GM19025 (cell line): Measurements from ENCODE around the gene NFE2.
"Not testable (repeated sequence)": the region's sequence is repeated elsewhere in the genome, so short reads cannot be mapped to it uniquely, and the experiment has no call there.

Source experiments
- ATAC-seq: cut with Tn5 transposase; IDR thresholded peaks from one replicate; pipeline ENCODE4 v1.9.1; 2021; ENCODE audit warnings: mild to moderate bottlenecking, low read depth, moderate library complexity; ENCODE audit not compliant: unreplicated experiment

The NFE2 gene

GRCh38 chr12:54300732-54301427 is at the start of gene NFE2:
Gene NFE2, minus strand, starts transcription at chr12:54301015. Its CDS starts 5,767 bp downstream, at chr12:54295248.
- ATAC-seq = no peak

DNA sequence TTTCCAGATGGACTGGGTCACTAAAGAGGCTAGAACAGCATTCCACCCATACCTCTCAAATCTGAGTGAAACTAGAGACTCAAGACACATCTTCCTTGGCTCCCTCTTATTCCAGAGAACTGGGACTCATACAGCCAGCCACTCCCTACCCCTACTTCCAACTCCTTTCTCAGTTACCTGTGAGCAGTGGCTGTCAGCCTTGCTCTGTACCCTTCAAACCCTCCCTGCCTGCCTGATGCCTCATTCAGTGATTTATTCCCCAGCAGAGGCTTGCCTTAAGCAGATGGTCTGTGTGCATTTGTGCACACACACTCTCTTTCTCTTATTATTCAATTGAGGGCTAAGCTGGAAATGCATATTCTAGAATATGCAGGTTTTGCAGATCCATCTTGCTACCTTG is 48.9 kb upstream of the NFE2 start:
- no peak for ATAC-seq

DNA sequence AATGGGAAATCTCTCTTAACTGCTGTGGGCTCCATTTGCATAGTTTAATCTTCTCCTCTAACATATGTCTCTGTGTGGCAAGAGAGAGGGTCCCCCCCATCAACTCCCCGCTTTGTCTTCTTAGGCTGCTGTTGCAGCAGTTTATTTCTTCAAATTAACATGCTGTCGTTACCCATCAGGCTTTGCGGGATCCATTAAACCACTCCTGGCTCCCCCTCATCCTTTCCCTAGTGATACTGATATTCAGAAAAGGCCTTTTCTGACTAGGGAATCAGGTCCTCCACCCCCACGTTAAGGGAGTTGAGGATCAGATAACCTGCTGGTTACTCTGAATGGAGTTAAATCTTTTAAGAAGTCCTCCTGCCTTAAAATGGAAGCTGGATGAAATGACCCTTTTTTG is 48.2 kb upstream of the NFE2 start:
- no peak for ATAC-seq

- ATAC-seq = no peak
These were observed 40.8 kb upstream of the NFE2 start for GRCh38 chr12:54341378-54342300.

DNA sequence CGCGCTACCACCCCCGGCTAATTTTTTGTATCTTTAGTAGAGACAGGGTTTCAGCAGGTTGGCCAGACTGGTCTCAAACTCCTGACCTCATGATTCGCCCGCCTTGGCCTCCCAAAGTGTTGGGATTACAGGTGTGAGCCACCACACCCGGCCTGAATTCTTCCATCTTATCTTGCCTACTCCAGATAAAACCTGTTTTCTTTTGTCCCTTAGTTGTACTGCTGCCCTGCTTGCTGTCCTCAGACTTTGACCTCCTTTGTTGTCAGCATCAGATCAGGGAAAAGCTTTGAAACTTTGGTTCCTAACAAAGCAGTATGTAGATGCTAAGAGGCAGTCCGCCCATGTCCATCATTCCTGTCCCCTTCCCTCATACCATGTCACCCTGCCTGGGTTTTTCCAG is 40.0 kb upstream of the NFE2 start:
- no peak for ATAC-seq

GRCh38 chr12:54338698-54339296 is 38.0 kb upstream of the NFE2 start:
- ATAC-seq = no peak

DNA sequence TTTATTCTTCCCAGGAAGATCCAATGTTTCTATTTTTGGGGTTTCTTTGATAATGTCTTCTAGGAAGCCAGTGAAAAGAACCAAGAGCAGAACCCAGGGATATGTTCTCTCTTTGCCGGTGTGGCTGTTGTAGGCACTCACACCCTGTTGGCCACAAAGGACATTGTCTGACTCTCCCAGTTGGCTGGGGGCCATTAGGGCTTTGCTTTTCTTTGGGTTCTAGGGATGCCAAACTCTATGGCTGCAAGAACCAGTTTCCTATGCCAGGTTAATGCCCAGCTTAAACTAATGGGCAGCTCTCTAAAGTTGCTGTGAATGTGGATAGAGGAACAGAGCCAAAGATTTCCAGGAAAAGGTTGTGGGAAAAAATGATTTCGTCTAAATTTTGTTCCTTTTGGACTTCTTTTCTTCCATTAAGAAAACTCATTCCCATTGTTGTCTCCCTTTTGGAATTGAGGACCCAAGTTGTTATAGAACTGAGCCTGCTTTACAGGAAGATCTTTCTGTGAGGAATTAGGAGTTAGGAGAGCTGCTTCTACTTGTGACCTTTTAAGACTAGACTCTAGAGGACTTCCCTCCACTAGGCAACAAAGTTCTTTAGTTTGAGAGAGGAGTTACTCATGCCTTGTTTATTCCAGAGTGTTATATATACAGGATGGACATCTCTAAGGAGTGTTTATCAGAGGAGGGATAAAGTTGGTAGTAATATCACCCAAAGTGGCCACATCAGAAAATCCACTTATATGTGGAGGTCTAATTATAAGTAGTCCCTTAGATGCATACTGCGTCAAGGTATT is 37.2 kb upstream of the NFE2 start:
- no peak for ATAC-seq

GRCh38 chr12:54337280-54337842 is 36.5 kb upstream of the NFE2 start:
- ATAC-seq = no peak

DNA sequence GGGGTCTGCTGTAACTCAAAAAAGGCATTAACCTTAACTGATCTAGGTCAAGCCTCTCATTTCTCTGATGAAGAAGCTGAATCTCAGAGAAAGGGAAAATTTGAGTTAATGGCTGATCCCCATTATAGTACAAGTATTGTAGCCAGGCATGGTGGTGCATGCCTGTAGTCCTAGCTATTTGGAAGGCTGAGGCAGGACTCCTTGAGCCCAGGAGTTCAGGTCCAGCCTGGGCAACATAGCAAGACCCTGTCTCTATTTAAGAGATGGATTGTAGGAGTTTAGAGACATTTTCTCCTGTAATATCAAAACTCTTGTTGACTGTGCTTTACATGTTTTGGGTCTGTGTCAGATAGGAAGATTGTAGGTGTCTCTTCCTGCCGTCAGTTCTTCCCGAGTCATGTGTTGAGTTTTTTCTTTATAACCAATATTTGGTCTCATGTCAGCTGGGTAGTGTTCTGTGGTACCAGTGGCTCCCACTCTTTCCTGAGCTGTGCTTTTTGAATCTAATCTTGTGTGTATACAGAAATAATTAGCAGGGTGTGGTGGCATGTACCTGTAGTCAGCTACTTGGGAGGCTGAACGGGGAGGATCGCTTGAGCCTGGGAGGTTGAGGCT is 32.7 kb upstream of the NFE2 start:
- no peak for ATAC-seq

GRCh38 chr12:54331461-54331860 is 30.6 kb upstream of the NFE2 start:
- ATAC-seq = no peak

- ATAC-seq = no peak
These were observed 29.6 kb upstream of the NFE2 start for GRCh38 chr12:54330442-54330841.

- ATAC-seq = no peak
These were observed 28.9 kb upstream of the NFE2 start for GRCh38 chr12:54329759-54330158.

GRCh38 chr12:54328595-54329337 is 28.0 kb upstream of the NFE2 start:
- ATAC-seq = no peak

DNA sequence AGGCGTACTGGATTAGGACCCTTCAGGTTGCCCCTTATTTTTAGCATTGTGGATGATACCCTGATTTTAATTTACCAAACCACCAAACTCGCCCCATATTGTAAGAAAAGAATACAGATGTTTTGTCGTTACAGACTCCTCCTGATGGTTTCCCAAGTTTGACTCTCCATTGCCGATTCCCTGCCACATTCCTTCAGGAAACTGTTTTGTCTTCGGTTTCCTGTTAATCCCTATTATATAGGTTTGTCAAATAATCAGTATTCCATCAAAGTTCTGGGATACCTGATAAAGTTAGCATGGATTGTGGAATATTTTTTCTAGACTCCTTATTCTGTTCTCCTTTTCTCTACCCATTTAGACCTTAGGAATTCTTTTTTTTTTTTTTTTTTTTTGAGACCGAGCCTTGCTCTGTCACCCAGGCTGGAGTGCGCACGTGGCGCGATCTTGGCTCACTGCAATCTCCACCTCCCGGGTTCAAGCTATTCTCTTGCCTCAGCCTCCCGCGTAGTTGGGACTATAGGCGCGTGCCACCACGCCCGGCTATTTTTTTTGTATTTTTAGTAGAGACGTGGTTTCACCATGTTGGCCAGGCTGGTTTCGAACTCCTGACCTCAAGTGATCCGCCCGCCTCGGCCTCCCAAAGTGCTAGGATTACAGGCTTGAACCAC is 24.8 kb upstream of the NFE2 start:
- not testable (repeated sequence) for ATAC-seq

GRCh38 chr12:54324617-54325441 is 24.0 kb upstream of the NFE2 start, which contains the start of gene COPZ1:
Gene COPZ1, plus strand, starts transcription at chr12:54325131. Its CDS starts 33 bp downstream, at chr12:54325164.
- peak; percentile 98 for ATAC-seq

DNA sequence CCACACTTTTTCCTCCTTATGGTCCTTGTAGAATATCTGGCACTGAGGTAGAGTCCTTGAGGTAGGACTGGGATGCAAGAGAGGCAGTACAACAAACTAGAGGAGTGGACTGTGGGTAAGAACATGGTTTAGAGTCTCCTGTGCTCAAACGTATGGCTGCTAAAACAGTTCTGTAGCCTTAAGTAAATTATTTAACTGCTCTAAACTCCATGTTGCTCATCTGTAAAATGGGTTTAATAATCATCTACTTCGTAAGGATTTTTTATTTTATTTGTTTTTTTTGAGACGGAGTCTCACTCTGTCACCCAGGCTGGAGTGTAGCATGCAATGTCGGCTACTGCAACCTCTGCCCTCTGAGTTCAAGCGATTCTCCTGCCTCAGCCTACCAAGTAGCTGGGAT is 20.5 kb upstream of the NFE2 start:
- no peak for ATAC-seq

- not testable (repeated sequence) for ATAC-seq
These were observed 11.5 kb upstream of the NFE2 start for GRCh38 chr12:54312309-54312708.

DNA sequence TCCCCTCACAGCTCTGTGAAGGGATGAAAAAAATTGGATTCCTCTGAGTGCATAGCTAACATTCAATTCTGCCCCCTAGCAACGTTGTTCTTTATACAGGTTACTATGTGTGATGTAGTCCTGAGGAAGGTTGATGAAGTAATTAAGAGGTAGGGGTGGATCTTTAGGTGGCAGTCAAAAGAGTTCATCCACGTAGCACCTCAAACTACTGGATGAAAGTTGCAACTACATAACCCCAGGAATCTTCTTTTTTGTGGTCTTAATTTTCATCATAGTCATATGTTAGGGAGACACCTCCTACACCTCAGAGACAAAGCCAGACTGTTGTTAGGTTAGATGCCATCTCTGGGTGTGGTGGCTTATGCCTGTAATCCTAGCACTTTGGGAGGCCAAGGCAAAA is 10.2 kb upstream of the NFE2 start:
- no peak for ATAC-seq
